ENCODE measurements around the gene TRAPPC14.

The TRAPPC14 gene

DNA sequence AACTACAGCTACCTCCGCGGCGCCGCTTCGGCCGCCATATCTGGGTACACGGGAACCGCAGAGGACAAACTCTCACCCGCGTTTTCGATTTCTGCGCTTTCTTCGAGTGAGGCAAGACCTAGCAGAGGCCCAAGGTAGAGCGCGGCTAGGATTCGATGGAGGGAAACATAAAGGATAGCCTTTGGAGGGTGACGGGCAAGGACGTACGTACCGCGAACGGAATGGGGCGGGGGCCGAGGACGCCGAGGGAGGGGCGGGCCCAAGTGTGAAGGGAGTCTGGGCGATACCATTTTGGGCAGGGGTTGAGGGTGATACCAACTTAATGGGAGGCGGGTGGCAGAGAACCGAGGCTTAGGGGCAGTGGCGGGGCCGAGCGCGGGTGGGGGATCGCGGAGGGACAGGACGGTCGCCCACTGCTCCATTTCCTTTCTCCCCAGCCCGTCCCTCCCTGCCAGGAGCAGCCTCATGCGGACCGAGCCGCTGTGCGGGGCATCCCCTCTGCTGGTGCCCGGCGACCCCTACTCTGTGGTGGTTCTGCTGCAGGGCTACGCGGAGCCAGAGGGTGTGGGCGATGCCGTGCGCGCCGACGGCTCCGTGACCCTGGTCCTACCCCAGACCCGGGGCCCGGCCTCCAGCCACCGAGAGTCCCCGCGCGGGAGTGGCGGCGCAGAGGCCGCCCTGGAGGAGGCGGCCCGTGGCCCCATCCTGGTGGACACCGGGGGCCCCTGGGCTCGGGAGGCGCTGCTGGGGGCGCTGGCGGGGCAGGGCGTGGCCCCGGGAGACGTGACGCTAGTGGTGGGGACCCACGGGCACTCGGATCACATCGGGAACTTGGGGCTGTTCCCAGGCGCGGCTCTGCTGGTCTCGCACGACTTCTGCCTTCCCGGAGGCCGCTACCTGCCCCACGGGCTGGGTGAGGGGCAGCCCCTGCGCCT is 31.3 kb downstream of the TRAPPC14 start, which contains the start of gene MBLAC1:
TSS of gene MBLAC1 (plus strand) at position 37 of the 935 bp plus-strand sequence. CDS start at position 466, 429 bp downstream.
- peak; percentile 81 to 84 for DNase-seq (ENCODE audit: low read depth in 1 of 2, low spot score in 1 of 2)

- no peak for DNase-seq (ENCODE audit: low read depth in 1 of 2, low spot score in 1 of 2)
These were observed 32.1 kb downstream of the TRAPPC14 start for GRCh38 chr7:100126239-100126930.

- no peak for DNase-seq (ENCODE audit: low read depth in 1 of 2, low spot score in 1 of 2)
These were observed 34.0 kb downstream of the TRAPPC14 start for GRCh38 chr7:100124301-100125230.

GRCh38 chr7:100122568-100122967 is 36.0 kb downstream of the TRAPPC14 start:
- no peak for DNase-seq (ENCODE audit: low read depth in 1 of 2, low spot score in 1 of 2)

DNA sequence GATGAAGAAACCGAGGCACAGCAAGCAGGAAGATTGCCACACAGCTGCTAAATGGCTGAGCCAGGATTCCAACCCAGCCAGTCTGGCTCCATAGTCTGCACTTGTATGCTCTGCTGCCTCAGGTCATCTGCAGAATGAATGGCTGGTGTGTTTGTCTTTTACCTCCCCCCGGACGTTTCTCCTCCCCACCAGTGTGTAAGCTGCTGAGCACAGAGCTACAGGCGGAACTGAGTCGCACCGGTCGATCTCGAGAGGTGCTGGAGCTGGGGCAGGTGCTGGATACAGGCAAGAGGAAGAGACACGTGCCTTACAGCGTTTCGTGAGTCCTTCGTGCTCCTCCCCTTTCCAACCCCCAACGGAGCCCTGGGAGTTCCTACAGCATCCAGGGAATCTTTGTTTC is 36.5 kb downstream of the TRAPPC14 start:
- DNase-seq (ENCODE audit: low read depth in 1 of 2, low spot score in 1 of 2) = no peak

DNA sequence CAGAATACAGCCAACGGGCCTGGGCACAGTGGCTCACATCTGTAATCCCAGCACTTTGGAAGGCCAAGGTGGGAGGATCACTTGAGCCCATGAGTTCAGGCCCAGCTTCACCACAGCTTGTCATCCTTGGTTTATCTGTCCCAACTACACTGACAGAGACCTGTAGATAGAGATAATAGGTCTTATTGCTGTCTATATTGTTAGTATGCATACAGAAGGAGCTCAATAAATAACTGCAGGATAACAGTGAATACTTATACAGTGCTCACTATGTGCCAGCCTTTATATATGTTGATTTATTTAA is 37.8 kb downstream of the TRAPPC14 start:
- DNase-seq (ENCODE audit: low read depth in 1 of 2, low spot score in 1 of 2) = no peak

DNA sequence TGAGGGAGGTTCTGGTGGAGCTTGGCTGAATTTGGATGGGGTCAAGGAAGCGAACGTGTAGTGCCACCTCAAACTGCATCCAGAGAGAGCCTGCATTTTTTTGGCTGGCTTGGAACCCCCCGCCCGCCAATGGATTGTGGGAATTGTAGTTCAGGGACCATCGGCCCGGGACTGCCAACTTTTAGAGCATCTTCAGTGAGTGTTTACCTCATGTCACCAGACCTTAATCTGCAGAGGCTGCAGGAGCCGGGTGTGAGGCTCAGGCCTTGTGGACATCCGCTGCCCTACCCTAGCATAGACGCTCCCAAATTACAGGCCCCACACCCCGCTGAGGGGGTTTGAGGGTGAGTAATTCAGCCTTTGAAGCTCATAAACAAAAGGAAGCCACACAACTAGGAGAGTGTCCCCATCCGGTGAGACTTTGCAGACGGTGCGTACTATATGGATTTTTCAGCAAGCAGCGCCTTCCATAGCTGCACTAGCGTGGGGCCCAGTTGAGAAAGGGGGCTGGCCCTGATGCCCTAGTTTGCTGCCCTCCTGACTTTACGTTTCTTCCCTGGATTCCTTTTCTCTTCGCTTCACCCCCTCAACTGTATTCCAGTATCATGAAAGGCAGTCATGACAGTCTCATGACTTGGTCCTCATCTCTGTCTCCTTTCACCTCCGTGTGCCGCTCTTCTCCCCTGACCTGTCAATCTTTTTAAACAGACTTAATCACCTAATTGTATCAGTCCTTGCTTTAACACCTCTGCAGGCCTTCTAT is 38.4 kb downstream of the TRAPPC14 start:
- DNase-seq (ENCODE audit: low read depth in 1 of 2, low spot score in 1 of 2) = peak; percentile 34 to 52

DNA sequence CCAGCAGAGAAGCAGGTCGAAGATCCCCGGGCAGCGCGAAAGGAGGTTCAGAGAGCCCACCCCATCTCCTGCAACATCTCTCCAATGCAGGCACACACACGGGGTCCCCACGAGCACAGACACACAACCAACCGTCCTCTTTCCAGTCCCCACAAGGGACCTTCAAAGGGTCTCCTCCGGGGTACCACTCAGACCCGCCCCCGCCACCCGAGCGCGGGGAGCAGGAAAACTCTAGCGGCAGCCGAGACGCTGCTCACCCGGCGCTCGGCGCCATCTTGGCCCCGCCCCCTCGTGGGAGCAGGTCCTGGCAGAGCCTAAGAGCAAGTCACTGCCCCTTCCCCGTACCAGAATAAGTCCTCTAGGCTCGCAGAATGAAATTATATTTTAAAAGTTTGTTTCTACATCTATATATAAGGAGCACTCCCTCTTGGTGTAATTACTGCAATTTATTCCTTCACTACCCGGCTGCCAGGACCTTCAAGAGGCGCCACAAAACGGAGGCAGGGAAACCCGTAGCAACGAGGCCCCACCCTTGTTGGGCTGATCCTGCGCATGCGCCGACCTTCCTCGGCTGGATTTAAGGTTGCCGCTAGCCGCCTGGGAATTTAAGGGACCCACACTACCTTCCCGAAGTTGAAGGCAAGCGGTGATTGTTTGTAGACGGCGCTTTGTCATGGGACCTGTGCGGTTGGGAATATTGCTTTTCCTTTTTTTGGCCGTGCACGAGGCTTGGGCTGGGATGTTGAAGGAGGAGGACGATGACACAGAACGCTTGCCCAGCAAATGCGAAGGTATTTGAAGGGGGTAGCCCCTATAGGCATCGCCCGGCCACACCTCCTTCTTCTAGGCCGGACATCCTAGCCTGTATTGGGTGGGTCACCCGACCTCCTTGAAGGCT is 39.2 kb downstream of the TRAPPC14 start, which contains the start of the genes CNPY4 and TAF6:
TSS of gene CNPY4 (plus strand) at position 563 of the 898 bp plus-strand sequence. CDS start at position 674, 111 bp downstream.
TSS of gene TAF6 (minus strand) at position 287 of the 898 bp plus-strand sequence. CDS start 5,149 bp downstream, outside the sequence.
- peak; percentile 90 to 92 for DNase-seq (ENCODE audit: low read depth in 1 of 2, low spot score in 1 of 2)

GRCh38 chr7:100118388-100119071 is 40.0 kb downstream of the TRAPPC14 start:
- no peak for DNase-seq (ENCODE audit: low read depth in 1 of 2, low spot score in 1 of 2)

DNA sequence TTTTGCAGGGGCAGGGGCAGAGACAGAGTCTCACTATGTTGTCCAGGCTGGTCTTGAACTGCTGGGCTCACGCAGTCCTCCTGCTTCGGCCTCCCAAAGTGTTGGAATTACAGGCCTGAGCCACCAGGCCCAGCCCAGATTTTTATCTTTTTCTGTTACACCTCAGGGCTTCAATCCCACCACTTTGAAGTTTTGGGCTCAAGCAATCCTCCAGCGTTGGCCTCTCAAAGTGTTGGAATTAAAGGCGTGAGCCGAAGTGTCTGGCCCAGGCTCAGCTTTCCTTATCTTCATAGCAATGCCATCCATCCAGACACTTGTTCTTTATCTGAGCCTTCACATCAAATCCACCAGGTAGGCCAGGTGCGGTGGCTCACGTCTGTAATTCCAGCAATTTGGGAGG is 43.5 kb downstream of the TRAPPC14 start:
- DNase-seq (ENCODE audit: low read depth in 1 of 2, low spot score in 1 of 2) = no peak

GRCh38 chr7:100111914-100112313 is 46.6 kb downstream of the TRAPPC14 start:
- no peak for DNase-seq (ENCODE audit: low read depth in 1 of 2, low spot score in 1 of 2)

- no peak for DNase-seq (ENCODE audit: low read depth in 1 of 2, low spot score in 1 of 2)
These were observed 47.4 kb downstream of the TRAPPC14 start for GRCh38 chr7:100111156-100111555.

GRCh38 chr7:100109521-100110163 is 48.9 kb downstream of the TRAPPC14 start:
- no peak for DNase-seq (ENCODE audit: low read depth in 1 of 2, low spot score in 1 of 2)

- DNase-seq (ENCODE audit: low read depth in 1 of 2, low spot score in 1 of 2) = no peak
These were observed 50.6 kb downstream of the TRAPPC14 start for GRCh38 chr7:100107890-100108289.

DNA sequence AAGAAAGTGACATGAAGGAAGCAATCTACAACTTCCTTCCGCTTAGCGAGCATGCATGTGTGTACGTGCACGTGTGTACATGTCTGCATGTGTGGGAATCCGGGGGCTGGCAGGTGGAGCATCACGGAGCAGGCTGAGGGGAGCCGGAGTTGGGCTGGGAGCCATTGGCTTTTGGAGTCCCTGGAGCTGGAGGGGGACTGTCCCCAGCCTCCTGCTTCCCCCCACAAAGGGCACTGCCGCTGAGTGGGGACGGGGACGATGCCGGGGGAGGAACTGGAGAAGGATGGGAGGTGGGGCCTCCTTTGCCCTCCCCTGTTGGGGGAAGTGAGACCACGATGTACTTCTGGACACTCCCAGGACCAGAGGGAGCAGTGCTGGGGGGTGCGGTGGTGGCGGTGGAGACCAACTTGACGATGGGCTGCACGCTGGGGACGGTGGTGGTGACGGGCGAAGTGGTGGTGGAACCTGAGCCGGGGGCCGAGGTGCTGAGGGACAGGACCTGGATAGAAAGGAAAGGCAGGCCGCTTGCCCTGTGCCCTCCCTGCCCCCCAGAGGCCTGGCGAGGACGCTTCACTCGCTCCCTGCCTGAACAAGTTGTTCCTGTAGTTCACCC is 51.3 kb downstream of the TRAPPC14 start:
- DNase-seq (ENCODE audit: low read depth in 1 of 2, low spot score in 1 of 2) = no peak

DNA sequence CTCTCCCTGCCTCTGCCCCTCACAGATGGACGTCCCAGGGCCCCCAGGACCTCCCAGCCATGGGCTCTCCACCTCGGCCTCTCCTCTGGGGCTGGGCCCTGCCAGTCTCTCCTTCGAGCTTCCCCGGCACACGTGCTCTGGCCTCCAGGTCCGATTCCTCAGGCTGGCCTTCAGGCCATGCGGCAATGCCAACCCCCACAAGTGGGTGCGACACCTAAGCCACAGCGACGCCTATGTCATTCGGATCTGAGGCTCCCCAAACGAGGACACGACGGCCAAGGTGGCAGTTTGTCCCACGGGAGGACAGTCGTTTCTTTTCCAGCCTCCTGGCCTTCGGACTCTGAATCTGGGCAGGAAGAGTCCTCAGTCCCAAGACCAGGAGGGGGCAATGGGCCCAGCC is 51.9 kb downstream of the TRAPPC14 start:
- no peak for DNase-seq (ENCODE audit: low read depth in 1 of 2, low spot score in 1 of 2)

- no peak for DNase-seq (ENCODE audit: low read depth in 1 of 2, low spot score in 1 of 2)
These were observed 53.0 kb downstream of the TRAPPC14 start for GRCh38 chr7:100105534-100105933.
